DND-41 (cell line): Measurements from ENCODE around the gene ARHGEF33.

Experiments
- CTCF ChIP-seq: IDR thresholded peaks from 2 replicates; pipeline ENCODE4 v1.5.1; 2012; ENCODE audit warnings: borderline replicate concordance, low read length, moderate library complexity, mild to moderate bottlenecking; ENCODE audit not compliant: poor library complexity, severe bottlenecking; ENCODE audit errors: extremely low read depth
- EZH2 ChIP-seq: IDR thresholded peaks from 3 replicates; pipeline ENCODE4 v1.6.1; 2012; ENCODE audit warnings: borderline replicate concordance, low read depth, mild to moderate bottlenecking, moderate library complexity, low read length, inconsistent platforms; ENCODE audit not compliant: severe bottlenecking

GRCh38 chr2:38930600-38930999 is 40.9 kb downstream of the ARHGEF33 start:
- TF ChIP-seq CTCF = no peak
- TF ChIP-seq EZH2 = no peak
